SK-N-SH treated with all-trans-retinoic acid at 6 μM for 48 hours (cell line): ENCODE results near the gene SCG3.

Experiments
- ATAC-seq: fragments of 200-7000 bp; cut with Tn5 transposase; 3 replicates; pipeline ENCODE4 v1.9.1; 2020; ENCODE audit warnings: mild to moderate bottlenecking, moderate library complexity
- ARNTL ChIP-seq: fragments of 450-650 bp; formaldehyde crosslinking; IDR thresholded peaks from 2 replicates; pipeline ENCODE4 v1.5.0; 2020; ENCODE audit warnings: low read depth, mild to moderate bottlenecking, moderate library complexity, borderline replicate concordance
- CSDC2 ChIP-seq: fragments of 250-450 bp; sonication (Bioruptor Pico); IDR thresholded peaks from 2 replicates; pipeline ENCODE4 v1.5.0; 2020; ENCODE audit warnings: mild to moderate bottlenecking, moderate library complexity
- ESRRG ChIP-seq: fragments of 250-450 bp; sonication (Bioruptor Pico); IDR thresholded peaks from 2 replicates; pipeline ENCODE4 v1.6.1; 2021; ENCODE audit warnings: mild to moderate bottlenecking
- GLIS3 ChIP-seq: fragments of 250-450 bp; sonication (Bioruptor Pico); IDR thresholded peaks from 2 replicates; pipeline ENCODE4 v1.5.0; 2020; ENCODE audit warnings: mild to moderate bottlenecking, moderate library complexity
- ISL1 ChIP-seq: fragments of 250-450 bp; sonication (Bioruptor Pico); IDR thresholded peaks from 2 replicates; pipeline ENCODE4 v2.1.2; 2022; ENCODE audit warnings: mild to moderate bottlenecking, moderate library complexity
- OSR1 ChIP-seq: fragments of 250-450 bp; sonication (Bioruptor Pico); IDR thresholded peaks from 2 replicates; pipeline ENCODE4 v1.8.0; 2022; ENCODE audit warnings: moderate library complexity, mild to moderate bottlenecking, inconsistent platforms
- POU6F1 ChIP-seq: fragments of 250-450 bp; sonication (Bioruptor Pico); IDR thresholded peaks from 2 replicates; pipeline ENCODE4 v1.8.0; 2021; ENCODE audit warnings: low read depth, mild to moderate bottlenecking, moderate library complexity, borderline replicate concordance
- PPARA ChIP-seq: fragments of 250-450 bp; sonication (Bioruptor Pico); IDR thresholded peaks from 2 replicates; pipeline ENCODE4 v1.5.0; 2020; ENCODE audit warnings: mild to moderate bottlenecking, borderline replicate concordance
- RARB ChIP-seq: fragments of 250-450 bp; sonication (Bioruptor Pico); IDR thresholded peaks from 2 replicates; pipeline ENCODE4 v1.8.0; 2021; ENCODE audit warnings: mild to moderate bottlenecking, moderate library complexity
- SNAI2 ChIP-seq: fragments of 250-450 bp; sonication (Bioruptor Pico); IDR thresholded peaks from 2 replicates; pipeline ENCODE4 v1.5.0; 2020; ENCODE audit warnings: mild to moderate bottlenecking, moderate library complexity
- TCF4 ChIP-seq: fragments of 250-450 bp; sonication (Bioruptor Pico); IDR thresholded peaks from 2 replicates; pipeline ENCODE4 v1.8.0; 2021; ENCODE audit warnings: mild to moderate bottlenecking, moderate library complexity, borderline replicate concordance
- TOX ChIP-seq: fragments of 250-450 bp; sonication (Bioruptor Pico); IDR thresholded peaks from 2 replicates; pipeline ENCODE4 v1.8.0; 2021; ENCODE audit warnings: mild to moderate bottlenecking, moderate library complexity, borderline replicate concordance
- ZC3H10 ChIP-seq: fragments of 250-450 bp; sonication (Bioruptor Pico); IDR thresholded peaks from 2 replicates; pipeline ENCODE4 v1.5.1; 2021; ENCODE audit warnings: mild to moderate bottlenecking, moderate library complexity
- ZFP3 ChIP-seq: fragments of 250-450 bp; sonication (Bioruptor Pico); IDR thresholded peaks from 2 replicates; pipeline ENCODE4 v1.5.0; 2020; ENCODE audit warnings: mild to moderate bottlenecking, moderate library complexity
- ZFP30 ChIP-seq: fragments of 450-650 bp; formaldehyde crosslinking; IDR thresholded peaks from 2 replicates; pipeline ENCODE4 v1.5.0; 2022; ENCODE audit warnings: mild to moderate bottlenecking, moderate library complexity
- ZNF565 ChIP-seq: fragments of 450-650 bp; formaldehyde crosslinking; conservative IDR thresholded peaks from 2 replicates; pipeline ENCODE4 v1.5.0; 2020; ENCODE audit warnings: low read depth, mild to moderate bottlenecking, moderate library complexity
- ZNF70 ChIP-seq: fragments of 450-650 bp; formaldehyde crosslinking; IDR thresholded peaks from 2 replicates; pipeline ENCODE4 v1.5.0; 2020; ENCODE audit warnings: mild to moderate bottlenecking, moderate library complexity
- ZNF8 ChIP-seq: fragments of 450-650 bp; formaldehyde crosslinking; IDR thresholded peaks from 2 replicates; pipeline ENCODE4 v1.5.0; 2020; ENCODE audit warnings: mild to moderate bottlenecking, moderate library complexity
- TF ChIP-seq, protein P1 (sequence below): fragments of 250-450 bp; sonication (Bioruptor Pico); IDR thresholded peaks from 2 replicates; pipeline ENCODE4 v1.5.1; 2021; ENCODE audit warnings: mild to moderate bottlenecking, moderate library complexity
- TF ChIP-seq, protein P2 (sequence below): fragments of 250-450 bp; sonication (Bioruptor Pico); IDR thresholded peaks from 2 replicates; pipeline ENCODE4 v1.8.0; 2020; ENCODE audit warnings: mild to moderate bottlenecking, moderate library complexity, borderline replicate concordance
- TF ChIP-seq, protein P3 (sequence below): fragments of 250-450 bp; sonication (Bioruptor Pico); IDR thresholded peaks from 2 replicates; pipeline ENCODE4 v1.5.0; 2020; ENCODE audit warnings: mild to moderate bottlenecking, moderate library complexity
- TF ChIP-seq, protein P4 (sequence below): fragments of 250-450 bp; sonication (Bioruptor Pico); IDR thresholded peaks from 2 replicates; pipeline ENCODE4 v1.5.1; 2020; ENCODE audit warnings: low read depth, mild to moderate bottlenecking, moderate library complexity

SCG3 gene

GRCh38 chr15:51738553-51738952 lies 57.2 kb downstream of the SCG3 start:
- TF ChIP-seq ZFP3 (CRISPR knock-in tag) (no peak), ARNTL (CRISPR knock-in tag) (no peak), CSDC2 (CRISPR knock-in tag) (no peak), ZFP30 (no peak), ZNF8 (CRISPR knock-in tag) (no peak), ISL1 (CRISPR knock-in tag) (no peak), RARB (no peak), OSR1 (CRISPR knock-in tag) (no peak), PPARA (CRISPR knock-in tag) (no peak), ZC3H10 (CRISPR knock-in tag) (no peak), ESRRG (no peak), ZNF565 (CRISPR knock-in tag) (no peak), SNAI2 (no peak), TCF4 (CRISPR knock-in tag) (no peak)
- no peak for ATAC-seq

GRCh38 chr15:51739061-51739712 lies 57.9 kb downstream of the SCG3 start:
- no peak for TF ChIP-seq ZNF70 (CRISPR knock-in tag)
- no peak for TF ChIP-seq ZFP30
- TF ChIP-seq RARB: no peak
- TF ChIP-seq ZNF565 (CRISPR knock-in tag): no peak
- no peak for ATAC-seq

DNA sequence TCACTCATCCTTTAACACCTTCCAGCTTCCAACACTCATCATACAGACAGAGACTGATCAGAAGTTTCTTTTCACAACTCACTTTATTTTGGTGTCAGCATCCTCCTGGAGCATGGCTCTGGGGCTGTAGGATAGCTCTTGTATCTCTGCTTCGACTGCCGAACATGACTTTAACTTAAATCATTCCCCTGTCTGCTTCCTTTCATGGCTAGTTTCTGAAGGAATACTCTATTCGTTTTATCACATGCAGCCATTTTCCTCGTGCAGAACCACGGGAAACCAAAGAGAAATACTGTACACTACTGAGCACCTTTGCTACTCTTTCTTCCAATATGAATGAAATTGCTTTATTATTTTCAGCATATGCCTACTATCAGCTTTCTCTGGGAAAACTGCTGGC lies 68.0 kb downstream of the SCG3 start:
- ATAC-seq: no peak
- TF ChIP-seq CSDC2 (CRISPR knock-in tag) (no peak), ARNTL (CRISPR knock-in tag) (no peak), ZC3H10 (CRISPR knock-in tag) (no peak), RARB (no peak), SNAI2 (no peak), POU6F1 (CRISPR knock-in tag) (no peak), ZNF8 (CRISPR knock-in tag) (no peak), ZFP3 (CRISPR knock-in tag) (no peak), ZFP30 (no peak), OSR1 (CRISPR knock-in tag) (no peak), TOX (CRISPR knock-in tag) (no peak), TCF4 (CRISPR knock-in tag) (no peak)
- TF ChIP-seq, protein P1, sequence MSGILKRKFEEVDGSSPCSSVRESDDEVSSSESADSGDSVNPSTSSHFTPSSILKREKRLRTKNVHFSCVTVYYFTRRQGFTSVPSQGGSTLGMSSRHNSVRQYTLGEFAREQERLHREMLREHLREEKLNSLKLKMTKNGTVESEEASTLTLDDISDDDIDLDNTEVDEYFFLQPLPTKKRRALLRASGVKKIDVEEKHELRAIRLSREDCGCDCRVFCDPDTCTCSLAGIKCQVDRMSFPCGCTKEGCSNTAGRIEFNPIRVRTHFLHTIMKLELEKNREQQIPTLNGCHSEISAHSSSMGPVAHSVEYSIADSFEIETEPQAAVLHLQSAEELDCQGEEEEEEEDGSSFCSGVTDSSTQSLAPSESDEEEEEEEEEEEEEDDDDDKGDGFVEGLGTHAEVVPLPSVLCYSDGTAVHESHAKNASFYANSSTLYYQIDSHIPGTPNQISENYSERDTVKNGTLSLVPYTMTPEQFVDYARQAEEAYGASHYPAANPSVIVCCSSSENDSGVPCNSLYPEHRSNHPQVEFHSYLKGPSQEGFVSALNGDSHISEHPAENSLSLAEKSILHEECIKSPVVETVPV (CRISPR knock-in tag): no peak
- TF ChIP-seq, protein P2, sequence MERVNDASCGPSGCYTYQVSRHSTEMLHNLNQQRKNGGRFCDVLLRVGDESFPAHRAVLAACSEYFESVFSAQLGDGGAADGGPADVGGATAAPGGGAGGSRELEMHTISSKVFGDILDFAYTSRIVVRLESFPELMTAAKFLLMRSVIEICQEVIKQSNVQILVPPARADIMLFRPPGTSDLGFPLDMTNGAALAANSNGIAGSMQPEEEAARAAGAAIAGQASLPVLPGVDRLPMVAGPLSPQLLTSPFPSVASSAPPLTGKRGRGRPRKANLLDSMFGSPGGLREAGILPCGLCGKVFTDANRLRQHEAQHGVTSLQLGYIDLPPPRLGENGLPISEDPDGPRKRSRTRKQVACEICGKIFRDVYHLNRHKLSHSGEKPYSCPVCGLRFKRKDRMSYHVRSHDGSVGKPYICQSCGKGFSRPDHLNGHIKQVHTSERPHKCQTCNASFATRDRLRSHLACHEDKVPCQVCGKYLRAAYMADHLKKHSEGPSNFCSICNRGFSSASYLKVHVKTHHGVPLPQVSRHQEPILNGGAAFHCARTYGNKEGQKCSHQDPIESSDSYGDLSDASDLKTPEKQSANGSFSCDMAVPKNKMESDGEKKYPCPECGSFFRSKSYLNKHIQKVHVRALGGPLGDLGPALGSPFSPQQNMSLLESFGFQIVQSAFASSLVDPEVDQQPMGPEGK: no peak
- TF ChIP-seq, all 23 proteins: peak for 0

DNA sequence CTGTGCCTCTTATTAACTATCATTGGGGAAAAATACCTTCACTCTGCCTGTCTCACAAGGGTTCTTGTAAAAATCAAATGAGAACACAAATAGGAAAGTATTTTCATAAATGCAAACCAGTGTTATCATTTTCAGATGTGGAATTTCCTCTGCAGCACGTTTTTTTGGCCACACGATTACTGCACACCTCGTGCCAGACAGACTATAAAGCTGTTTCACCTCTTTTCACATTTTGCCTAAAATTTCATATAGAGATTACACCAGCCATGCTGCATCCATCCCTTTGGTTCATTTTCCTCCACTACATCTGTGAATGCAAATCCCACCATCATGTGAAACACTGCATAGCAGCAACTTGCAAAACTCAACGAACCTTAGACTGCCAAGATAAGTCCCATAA lies 68.9 kb downstream of the SCG3 start:
- ATAC-seq: no peak
- TF ChIP-seq GLIS3 (CRISPR knock-in tag) (no peak), PPARA (CRISPR knock-in tag) (no peak), ZNF565 (CRISPR knock-in tag) (no peak), OSR1 (CRISPR knock-in tag) (no peak), POU6F1 (CRISPR knock-in tag) (no peak), TCF4 (CRISPR knock-in tag) (no peak), SNAI2 (no peak), ISL1 (CRISPR knock-in tag) (no peak)
- TF ChIP-seq, protein P3, sequence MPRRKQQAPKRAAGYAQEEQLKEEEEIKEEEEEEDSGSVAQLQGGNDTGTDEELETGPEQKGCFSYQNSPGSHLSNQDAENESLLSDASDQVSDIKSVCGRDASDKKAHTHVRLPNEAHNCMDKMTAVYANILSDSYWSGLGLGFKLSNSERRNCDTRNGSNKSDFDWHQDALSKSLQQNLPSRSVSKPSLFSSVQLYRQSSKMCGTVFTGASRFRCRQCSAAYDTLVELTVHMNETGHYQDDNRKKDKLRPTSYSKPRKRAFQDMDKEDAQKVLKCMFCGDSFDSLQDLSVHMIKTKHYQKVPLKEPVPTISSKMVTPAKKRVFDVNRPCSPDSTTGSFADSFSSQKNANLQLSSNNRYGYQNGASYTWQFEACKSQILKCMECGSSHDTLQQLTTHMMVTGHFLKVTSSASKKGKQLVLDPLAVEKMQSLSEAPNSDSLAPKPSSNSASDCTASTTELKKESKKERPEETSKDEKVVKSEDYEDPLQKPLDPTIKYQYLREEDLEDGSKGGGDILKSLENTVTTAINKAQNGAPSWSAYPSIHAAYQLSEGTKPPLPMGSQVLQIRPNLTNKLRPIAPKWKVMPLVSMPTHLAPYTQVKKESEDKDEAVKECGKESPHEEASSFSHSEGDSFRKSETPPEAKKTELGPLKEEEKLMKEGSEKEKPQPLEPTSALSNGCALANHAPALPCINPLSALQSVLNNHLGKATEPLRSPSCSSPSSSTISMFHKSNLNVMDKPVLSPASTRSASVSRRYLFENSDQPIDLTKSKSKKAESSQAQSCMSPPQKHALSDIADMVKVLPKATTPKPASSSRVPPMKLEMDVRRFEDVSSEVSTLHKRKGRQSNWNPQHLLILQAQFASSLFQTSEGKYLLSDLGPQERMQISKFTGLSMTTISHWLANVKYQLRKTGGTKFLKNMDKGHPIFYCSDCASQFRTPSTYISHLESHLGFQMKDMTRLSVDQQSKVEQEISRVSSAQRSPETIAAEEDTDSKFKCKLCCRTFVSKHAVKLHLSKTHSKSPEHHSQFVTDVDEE (CRISPR knock-in tag): no peak
- TF ChIP-seq, protein P4, sequence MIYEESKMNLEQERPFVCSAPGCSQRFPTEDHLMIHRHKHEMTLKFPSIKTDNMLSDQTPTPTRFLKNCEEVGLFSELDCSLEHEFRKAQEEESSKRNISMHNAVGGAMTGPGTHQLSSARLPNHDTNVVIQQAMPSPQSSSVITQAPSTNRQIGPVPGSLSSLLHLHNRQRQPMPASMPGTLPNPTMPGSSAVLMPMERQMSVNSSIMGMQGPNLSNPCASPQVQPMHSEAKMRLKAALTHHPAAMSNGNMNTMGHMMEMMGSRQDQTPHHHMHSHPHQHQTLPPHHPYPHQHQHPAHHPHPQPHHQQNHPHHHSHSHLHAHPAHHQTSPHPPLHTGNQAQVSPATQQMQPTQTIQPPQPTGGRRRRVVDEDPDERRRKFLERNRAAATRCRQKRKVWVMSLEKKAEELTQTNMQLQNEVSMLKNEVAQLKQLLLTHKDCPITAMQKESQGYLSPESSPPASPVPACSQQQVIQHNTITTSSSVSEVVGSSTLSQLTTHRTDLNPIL (CRISPR knock-in tag): no peak
- TF ChIP-seq, all 23 proteins: peak for 0
